ENCODE results near the gene THAP2.
A peak's percentile ranks its signal among the peaks of the same experiment; 100 is the strongest.

The THAP2 gene

GRCh38 chr12:71627438-71628002 is 36.6 kb upstream of the THAP2 start:
- no peak overlapping the region for H3K9ac ChIP-seq (ENCODE audit: low read length)
- WGBS (ENCODE audit: extremely low coverage, insufficient coverage, low lambda C conversion rate): no CpG with 5 or more reads among the region's 2 CpGs
- H3K79me2 ChIP-seq (ENCODE audit: control insufficient read depth, insufficient read depth, low read length): no peaks in the 10 kb centered on the region
- no peak overlapping the region for H3K56ac ChIP-seq (ENCODE audit: low read length)
- no peak overlapping the region for H3K18ac ChIP-seq (ENCODE audit: low read length)
- no peak overlapping the region for H3K4me3 ChIP-seq (ENCODE audit: low read length)
- H2BK15ac ChIP-seq (replicated peaks; ENCODE audit: low read depth): no peak overlapping the region
- no peak overlapping the region for H3K27ac ChIP-seq (ENCODE audit: low read depth, low read length)
- H2BK5ac ChIP-seq (ENCODE audit: low read length): no peak overlapping the region
- DNase-seq: no peak
- H2AK5ac ChIP-seq (ENCODE audit: low read length): no peak overlapping the region
- no peaks in the 10 kb centered on the region for H3K79me1 ChIP-seq (ENCODE audit: low read length)
- no peak overlapping the region for H3K4ac ChIP-seq (ENCODE audit: low read depth, low read length)
- H3K27me3 ChIP-seq (ENCODE audit: insufficient read depth, low read length, poor library complexity): no peaks in the 10 kb centered on the region
- H4K5ac ChIP-seq (ENCODE audit: low read length): no peak overlapping the region
- no peak overlapping the region for H2BK120ac ChIP-seq (ENCODE audit: low read depth, low read length)
- H3K23ac ChIP-seq (ENCODE audit: low read length): no peak overlapping the region
- no peak overlapping the region for H4K8ac ChIP-seq (ENCODE audit: low read depth, low read length)
- H3K36me3 ChIP-seq (ENCODE audit: control insufficient read depth, insufficient read depth, low read length): peaks cover 7% of the 10 kb centered on the region
- no peaks in the 10 kb centered on the region for H3K4me1 ChIP-seq (ENCODE audit: control insufficient read depth, low read depth, low read length)
- H3K4me2 ChIP-seq (ENCODE audit: low read length): no peak overlapping the region

- H3K56ac ChIP-seq (ENCODE audit: low read length): no peak overlapping the region
- no CpG with 5 or more reads among the region's 3 CpGs for WGBS (ENCODE audit: extremely low coverage, insufficient coverage, low lambda C conversion rate)
- H2BK120ac ChIP-seq (ENCODE audit: low read depth, low read length): no peak overlapping the region
- peak; percentile 80 for DNase-seq
- no peak overlapping the region for H3K4ac ChIP-seq (ENCODE audit: low read depth, low read length)
- no peak overlapping the region for H2AK5ac ChIP-seq (ENCODE audit: low read length)
- H3K27ac ChIP-seq (ENCODE audit: low read depth, low read length): no peak overlapping the region
- no peaks in the 10 kb centered on the region for H3K4me1 ChIP-seq (ENCODE audit: control insufficient read depth, low read depth, low read length)
- no peaks in the 10 kb centered on the region for H3K79me2 ChIP-seq (ENCODE audit: control insufficient read depth, insufficient read depth, low read length)
- H4K8ac ChIP-seq (ENCODE audit: low read depth, low read length): peak overlapping the region; percentile 39
- peaks cover 2% of the 10 kb centered on the region for H3K36me3 ChIP-seq (ENCODE audit: control insufficient read depth, insufficient read depth, low read length)
- no peak overlapping the region for H3K9ac ChIP-seq (ENCODE audit: low read length)
- no peak overlapping the region for H2BK5ac ChIP-seq (ENCODE audit: low read length)
- no peak overlapping the region for H2BK15ac ChIP-seq (replicated peaks; ENCODE audit: low read depth)
- H3K79me1 ChIP-seq (ENCODE audit: low read length): no peaks in the 10 kb centered on the region
- H4K5ac ChIP-seq (ENCODE audit: low read length): no peak overlapping the region
- no peak overlapping the region for H3K23ac ChIP-seq (ENCODE audit: low read length)
- no peaks in the 10 kb centered on the region for H3K27me3 ChIP-seq (ENCODE audit: insufficient read depth, low read length, poor library complexity)
- H3K4me3 ChIP-seq (ENCODE audit: low read length): no peak overlapping the region
- no peak overlapping the region for H3K18ac ChIP-seq (ENCODE audit: low read length)
- H3K4me2 ChIP-seq (ENCODE audit: low read length): no peak overlapping the region
Measured at GRCh38 chr12:71636704-71637115, 27.4 kb upstream of the THAP2 start.

GRCh38 chr12:71638499-71638898 is 25.6 kb upstream of the THAP2 start:
- H2AK5ac ChIP-seq (ENCODE audit: low read length): no peak overlapping the region
- H4K5ac ChIP-seq (ENCODE audit: low read length): no peak overlapping the region
- H3K18ac ChIP-seq (ENCODE audit: low read length): no peak overlapping the region
- no peak overlapping the region for H4K8ac ChIP-seq (ENCODE audit: low read depth, low read length)
- H3K79me2 ChIP-seq (ENCODE audit: control insufficient read depth, insufficient read depth, low read length): no peaks in the 10 kb centered on the region
- no peak for DNase-seq
- no peak overlapping the region for H2BK120ac ChIP-seq (ENCODE audit: low read depth, low read length)
- H2BK5ac ChIP-seq (ENCODE audit: low read length): no peak overlapping the region
- H3K4ac ChIP-seq (ENCODE audit: low read depth, low read length): no peak overlapping the region
- no peaks in the 10 kb centered on the region for H3K79me1 ChIP-seq (ENCODE audit: low read length)
- H3K4me1 ChIP-seq (ENCODE audit: control insufficient read depth, low read depth, low read length): no peaks in the 10 kb centered on the region
- no peak overlapping the region for H3K9ac ChIP-seq (ENCODE audit: low read length)
- no peak overlapping the region for H3K4me2 ChIP-seq (ENCODE audit: low read length)
- no peak overlapping the region for H3K56ac ChIP-seq (ENCODE audit: low read length)
- H3K27ac ChIP-seq (ENCODE audit: low read depth, low read length): no peak overlapping the region
- H3K4me3 ChIP-seq (ENCODE audit: low read length): no peak overlapping the region
- H3K36me3 ChIP-seq (ENCODE audit: control insufficient read depth, insufficient read depth, low read length): peaks cover 2% of the 10 kb centered on the region
- no peak overlapping the region for H2BK15ac ChIP-seq (replicated peaks; ENCODE audit: low read depth)
- no peaks in the 10 kb centered on the region for H3K27me3 ChIP-seq (ENCODE audit: insufficient read depth, low read length, poor library complexity)
- no peak overlapping the region for H3K23ac ChIP-seq (ENCODE audit: low read length)

GRCh38 chr12:71639341-71639760 is 24.8 kb upstream of the THAP2 start:
- no peak overlapping the region for H3K9ac ChIP-seq (ENCODE audit: low read length)
- no peak overlapping the region for H3K56ac ChIP-seq (ENCODE audit: low read length)
- peaks cover 2% of the 10 kb centered on the region for H3K36me3 ChIP-seq (ENCODE audit: control insufficient read depth, insufficient read depth, low read length)
- H3K4me2 ChIP-seq (ENCODE audit: low read length): no peak overlapping the region
- WGBS (ENCODE audit: extremely low coverage, insufficient coverage, low lambda C conversion rate): no CpG with 5 or more reads among the region's 2 CpGs
- H4K8ac ChIP-seq (ENCODE audit: low read depth, low read length): no peak overlapping the region
- no peaks in the 10 kb centered on the region for H3K27me3 ChIP-seq (ENCODE audit: insufficient read depth, low read length, poor library complexity)
- no peak overlapping the region for H3K27ac ChIP-seq (ENCODE audit: low read depth, low read length)
- no peak overlapping the region for H3K18ac ChIP-seq (ENCODE audit: low read length)
- DNase-seq: peak; percentile 63
- H3K23ac ChIP-seq (ENCODE audit: low read length): no peak overlapping the region
- H2AK5ac ChIP-seq (ENCODE audit: low read length): no peak overlapping the region
- H2BK15ac ChIP-seq (replicated peaks; ENCODE audit: low read depth): no peak overlapping the region
- H3K79me2 ChIP-seq (ENCODE audit: control insufficient read depth, insufficient read depth, low read length): no peaks in the 10 kb centered on the region
- H4K5ac ChIP-seq (ENCODE audit: low read length): no peak overlapping the region
- H3K4me1 ChIP-seq (ENCODE audit: control insufficient read depth, low read depth, low read length): no peaks in the 10 kb centered on the region
- no peak overlapping the region for H2BK120ac ChIP-seq (ENCODE audit: low read depth, low read length)
- no peak overlapping the region for H3K4ac ChIP-seq (ENCODE audit: low read depth, low read length)
- no peak overlapping the region for H2BK5ac ChIP-seq (ENCODE audit: low read length)
- no peak overlapping the region for H3K4me3 ChIP-seq (ENCODE audit: low read length)
- no peaks in the 10 kb centered on the region for H3K79me1 ChIP-seq (ENCODE audit: low read length)

GRCh38 chr12:71640316-71640715 is 23.8 kb upstream of the THAP2 start:
- H3K18ac ChIP-seq (ENCODE audit: low read length): no peak overlapping the region
- no peaks in the 10 kb centered on the region for H3K27me3 ChIP-seq (ENCODE audit: insufficient read depth, low read length, poor library complexity)
- H3K4me2 ChIP-seq (ENCODE audit: low read length): no peak overlapping the region
- no peak overlapping the region for H2BK5ac ChIP-seq (ENCODE audit: low read length)
- no peak overlapping the region for H2AK5ac ChIP-seq (ENCODE audit: low read length)
- no peaks in the 10 kb centered on the region for H3K79me2 ChIP-seq (ENCODE audit: control insufficient read depth, insufficient read depth, low read length)
- no peak overlapping the region for H3K56ac ChIP-seq (ENCODE audit: low read length)
- no peak overlapping the region for H4K8ac ChIP-seq (ENCODE audit: low read depth, low read length)
- no peak overlapping the region for H3K4me3 ChIP-seq (ENCODE audit: low read length)
- H2BK120ac ChIP-seq (ENCODE audit: low read depth, low read length): no peak overlapping the region
- no peaks in the 10 kb centered on the region for H3K79me1 ChIP-seq (ENCODE audit: low read length)
- no peak overlapping the region for H2BK15ac ChIP-seq (replicated peaks; ENCODE audit: low read depth)
- H4K5ac ChIP-seq (ENCODE audit: low read length): no peak overlapping the region
- H3K9ac ChIP-seq (ENCODE audit: low read length): no peak overlapping the region
- no peaks in the 10 kb centered on the region for H3K4me1 ChIP-seq (ENCODE audit: control insufficient read depth, low read depth, low read length)
- no peak overlapping the region for H3K27ac ChIP-seq (ENCODE audit: low read depth, low read length)
- H3K4ac ChIP-seq (ENCODE audit: low read depth, low read length): no peak overlapping the region
- peaks cover 2% of the 10 kb centered on the region for H3K36me3 ChIP-seq (ENCODE audit: control insufficient read depth, insufficient read depth, low read length)
- DNase-seq: no peak
- no peak overlapping the region for H3K23ac ChIP-seq (ENCODE audit: low read length)
- no CpG with 5 or more reads among the region's 2 CpGs for WGBS (ENCODE audit: extremely low coverage, insufficient coverage, low lambda C conversion rate)

GRCh38 chr12:71641390-71641789 is 22.7 kb upstream of the THAP2 start:
- no peak for DNase-seq
- no peak overlapping the region for H2BK120ac ChIP-seq (ENCODE audit: low read depth, low read length)
- H3K4me2 ChIP-seq (ENCODE audit: low read length): no peak overlapping the region
- no peak overlapping the region for H4K8ac ChIP-seq (ENCODE audit: low read depth, low read length)
- no CpG with 5 or more reads among the region's 2 CpGs for WGBS (ENCODE audit: extremely low coverage, insufficient coverage, low lambda C conversion rate)
- H2BK15ac ChIP-seq (replicated peaks; ENCODE audit: low read depth): no peak overlapping the region
- H2BK5ac ChIP-seq (ENCODE audit: low read length): no peak overlapping the region
- H2AK5ac ChIP-seq (ENCODE audit: low read length): no peak overlapping the region
- no peaks in the 10 kb centered on the region for H3K79me2 ChIP-seq (ENCODE audit: control insufficient read depth, insufficient read depth, low read length)
- peaks cover under 1% of the 10 kb centered on the region for H3K36me3 ChIP-seq (ENCODE audit: control insufficient read depth, insufficient read depth, low read length)
- H3K27me3 ChIP-seq (ENCODE audit: insufficient read depth, low read length, poor library complexity): no peaks in the 10 kb centered on the region
- H3K56ac ChIP-seq (ENCODE audit: low read length): no peak overlapping the region
- H3K9ac ChIP-seq (ENCODE audit: low read length): no peak overlapping the region
- H3K4me1 ChIP-seq (ENCODE audit: control insufficient read depth, low read depth, low read length): no peaks in the 10 kb centered on the region
- no peaks in the 10 kb centered on the region for H3K79me1 ChIP-seq (ENCODE audit: low read length)
- H3K4ac ChIP-seq (ENCODE audit: low read depth, low read length): no peak overlapping the region
- no peak overlapping the region for H3K4me3 ChIP-seq (ENCODE audit: low read length)
- no peak overlapping the region for H3K27ac ChIP-seq (ENCODE audit: low read depth, low read length)
- H4K5ac ChIP-seq (ENCODE audit: low read length): no peak overlapping the region
- H3K23ac ChIP-seq (ENCODE audit: low read length): no peak overlapping the region
- no peak overlapping the region for H3K18ac ChIP-seq (ENCODE audit: low read length)
